H1 (cell line): ENCODE measurements around the gene GRIK2.

ENCODE experiments used
- EP300 ChIP-seq, 2 experiments: IDR thresholded peaks; 1 replicate in 1 of 2; 2 replicates in 1 of 2; pipeline ENCODE4 v1.6.1; 2011 to 2012; ENCODE audit warnings: low read depth in 2 of 2, low read length in 2 of 2, mild to moderate bottlenecking in 2 of 2, borderline replicate concordance in 1 of 2, inconsistent platforms in 1 of 2, moderate library complexity in 1 of 2
- JUN ChIP-seq: IDR thresholded peaks from 2 replicates; pipeline ENCODE4 v1.6.1; 2011; ENCODE audit warnings: low read depth, mild to moderate bottlenecking, improper control_type of control experiment, low read length
- JUND ChIP-seq: IDR thresholded peaks from 2 replicates; pipeline ENCODE4 v1.6.1; 2011; ENCODE audit warnings: mild to moderate bottlenecking, improper control_type of control experiment, low read length
- KDM5A ChIP-seq: fragments of 200-600 bp; IDR thresholded peaks from 2 replicates; pipeline ENCODE4 v1.7.1; 2012; ENCODE audit warnings: mild to moderate bottlenecking, low read length, inconsistent platforms, mixed read lengths
- MAFK ChIP-seq: IDR thresholded peaks from 2 replicates; pipeline ENCODE4 v1.6.1; 2012; ENCODE audit warnings: low read depth, mild to moderate bottlenecking, improper control_type of control experiment, low read length
- POLR2A ChIP-seq, 2 experiments: IDR thresholded peaks; 1 replicate in 1 of 2; 2 replicates in 1 of 2; pipeline ENCODE4 v1.6.1; 2011; ENCODE audit warnings: low read depth in 2 of 2, low read length in 2 of 2, mild to moderate bottlenecking in 2 of 2; ENCODE audit errors: control extremely low read depth in 1 of 2
- POLR2AphosphoS5 ChIP-seq: IDR thresholded peaks from 2 replicates; pipeline ENCODE4 v1.6.1; 2011; ENCODE audit warnings: low read depth, low read length
- TF ChIP-seq, protein P1 (sequence below): IDR thresholded peaks from 2 replicates; pipeline ENCODE4 v1.6.1; 2012; ENCODE audit warnings: inconsistent platforms

DNA sequence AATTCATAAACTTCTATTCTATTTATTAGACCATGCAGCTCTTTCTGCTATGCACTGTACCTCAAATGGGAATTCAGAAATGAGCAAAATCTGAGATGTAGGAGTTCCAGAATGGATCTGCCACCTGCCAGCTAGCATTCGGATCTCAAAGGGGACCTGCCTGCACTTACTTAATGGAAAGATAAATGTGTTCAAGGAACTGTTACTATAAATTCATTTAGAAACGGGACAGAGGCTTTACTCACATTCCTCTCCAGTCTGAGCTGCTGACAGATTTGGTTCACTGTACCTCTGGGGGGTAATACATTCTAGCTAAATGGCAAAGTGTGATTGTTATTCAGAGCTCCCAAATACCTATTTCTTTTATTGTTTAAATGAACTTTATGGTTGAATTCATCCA is 384.1 kb downstream of the GRIK2 start:
- TF ChIP-seq EP300 (IDR thresholded peaks at IDR 0.05; ENCODE audit: borderline replicate concordance in 1 of 2, low read depth in 2 of 2, low read length in 2 of 2), result no peak
- TF ChIP-seq JUND, result no peak
- no peak for TF ChIP-seq MAFK
- TF ChIP-seq JUN, result no peak
- TF ChIP-seq, protein P1, sequence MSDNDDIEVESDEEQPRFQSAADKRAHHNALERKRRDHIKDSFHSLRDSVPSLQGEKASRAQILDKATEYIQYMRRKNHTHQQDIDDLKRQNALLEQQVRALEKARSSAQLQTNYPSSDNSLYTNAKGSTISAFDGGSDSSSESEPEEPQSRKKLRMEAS, result no peak
- TF ChIP-seq POLR2A (IDR thresholded peaks at IDR 0.05; ENCODE audit: control extremely low read depth in 1 of 2, low read depth in 2 of 2, low read length in 2 of 2), result no peak
- TF ChIP-seq KDM5A, result no peak
- no peak for TF ChIP-seq POLR2AphosphoS5
